Measurements from ENCODE around the gene SGSH.
A peak's percentile ranks its signal among the peaks of the same experiment; 100 is the strongest.
"Not testable (repeated sequence)": the region's sequence is repeated elsewhere in the genome, so short reads cannot be mapped to it uniquely, and the experiment has no call there.

SGSH gene

DNA sequence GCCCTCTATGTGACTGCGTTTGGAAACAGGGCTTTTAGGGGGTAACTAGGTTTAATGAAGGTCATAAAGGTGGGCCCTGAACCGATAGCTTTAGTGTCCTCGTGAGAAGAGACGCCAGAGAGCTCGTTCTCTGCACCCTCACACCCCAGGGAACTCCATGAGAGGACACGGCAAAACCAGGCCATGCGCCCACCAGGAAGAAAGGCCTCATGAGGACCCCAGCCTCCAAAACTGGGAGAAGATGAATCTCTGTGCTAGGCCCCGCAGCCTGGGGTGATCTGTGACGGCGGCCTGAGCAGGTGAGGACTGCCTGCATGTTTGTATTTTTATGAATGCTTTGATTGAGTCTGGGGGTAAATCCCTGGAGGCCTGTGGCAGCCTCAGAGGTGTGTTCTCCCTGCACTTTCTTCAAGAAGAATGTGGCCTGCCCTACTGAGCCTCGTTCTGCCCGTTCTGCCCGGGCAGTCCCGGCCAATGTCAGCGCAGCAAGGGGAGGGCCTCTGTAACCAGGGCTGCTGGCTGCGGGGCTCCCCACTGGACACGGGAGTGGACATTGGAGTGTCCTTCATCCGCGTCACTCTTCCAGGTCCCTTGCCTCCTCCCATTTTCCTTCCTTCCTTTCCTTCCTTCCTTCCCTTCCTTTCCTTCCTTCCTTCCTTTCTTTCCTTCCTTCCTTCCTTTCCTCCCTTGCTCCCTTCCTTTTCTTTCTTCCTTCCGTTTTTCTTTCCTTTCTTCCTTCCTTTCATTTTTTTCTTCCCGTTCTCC lies 33.7 kb upstream of the SGSH start:
- no peak for DNase-seq

DNA sequence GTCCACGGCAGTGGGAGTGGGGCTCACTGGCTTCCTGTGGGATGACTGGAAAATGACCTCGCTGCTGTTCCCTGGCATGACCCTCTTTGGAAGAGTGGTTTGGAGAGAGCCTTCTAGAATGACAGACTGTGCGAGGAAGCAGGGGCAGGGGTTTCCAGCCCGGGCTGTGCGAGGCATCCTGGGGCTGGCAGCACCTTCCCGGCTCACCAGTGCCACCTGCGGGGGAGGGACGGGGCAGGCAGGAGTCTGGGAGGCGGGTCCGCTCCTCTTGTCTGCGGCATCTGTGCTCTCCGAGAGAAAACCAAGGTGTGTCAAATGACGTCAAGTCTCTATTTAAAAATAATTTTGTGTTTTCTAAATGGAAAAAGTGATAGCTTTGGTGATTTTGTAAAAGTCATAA lies 32.7 kb upstream of the SGSH start:
- DNase-seq = peak; percentile 27 to 61 (median 42)

DNA sequence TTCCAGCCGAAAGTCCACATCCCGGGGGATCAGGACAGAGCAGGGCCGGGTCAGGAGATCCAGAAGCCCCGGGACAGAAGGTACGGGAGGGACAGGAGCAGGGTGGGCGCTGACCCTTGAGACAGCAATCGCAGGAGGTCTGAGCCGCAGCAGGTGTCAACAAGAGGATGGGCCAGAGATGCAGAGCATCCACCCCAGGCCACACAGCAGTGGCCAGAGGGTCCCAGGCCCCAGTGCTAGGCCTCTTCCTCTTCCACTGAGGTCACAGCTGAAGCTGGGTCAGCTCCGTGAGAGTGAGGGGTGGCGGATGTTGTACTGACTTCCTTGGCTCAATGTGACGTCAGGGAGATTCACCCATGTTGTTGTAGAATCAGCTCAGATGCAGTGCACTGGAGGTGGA lies 31.8 kb upstream of the SGSH start:
- DNase-seq = no peak

DNA sequence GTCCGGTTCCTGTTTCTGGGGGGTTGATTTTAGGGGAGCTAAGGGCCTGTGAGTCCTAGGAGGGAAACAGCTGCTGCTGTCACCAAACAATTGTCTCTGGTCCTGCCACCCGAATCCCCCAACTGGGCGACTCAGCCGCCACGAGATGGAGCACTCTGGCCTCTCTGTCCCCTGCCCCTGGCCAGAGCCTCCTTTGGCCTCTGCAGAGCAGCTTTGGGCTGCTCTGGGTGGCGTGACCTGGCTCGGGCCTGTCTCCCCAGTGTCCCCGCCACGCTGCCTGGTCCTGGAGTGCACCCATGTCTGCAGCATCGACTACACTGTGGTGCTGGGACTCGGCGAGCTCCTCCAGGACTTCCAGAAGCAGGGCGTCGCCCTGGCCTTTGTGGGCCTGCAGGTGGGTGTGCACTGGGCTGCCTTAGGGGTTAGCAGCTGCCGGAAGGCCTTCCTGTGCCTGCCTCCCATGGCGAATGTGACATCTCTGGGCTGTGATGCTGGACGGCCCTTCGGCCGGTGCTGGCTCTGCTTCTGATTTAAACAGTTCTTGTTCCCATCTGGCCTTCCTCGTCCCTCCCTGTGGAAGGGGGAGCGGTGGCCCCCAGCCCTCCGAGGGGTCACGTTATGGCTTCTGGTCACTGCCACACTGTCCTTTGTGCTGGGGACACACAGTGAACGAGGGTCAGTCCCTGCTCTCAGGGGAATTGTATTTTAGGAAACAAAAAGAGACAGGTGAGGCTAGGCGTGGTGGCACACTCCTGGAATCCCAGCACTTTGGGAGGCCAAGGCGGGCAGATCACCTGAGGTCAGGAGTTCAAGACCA lies 29.0 kb upstream of the SGSH start:
- DNase-seq = no peak

DNA sequence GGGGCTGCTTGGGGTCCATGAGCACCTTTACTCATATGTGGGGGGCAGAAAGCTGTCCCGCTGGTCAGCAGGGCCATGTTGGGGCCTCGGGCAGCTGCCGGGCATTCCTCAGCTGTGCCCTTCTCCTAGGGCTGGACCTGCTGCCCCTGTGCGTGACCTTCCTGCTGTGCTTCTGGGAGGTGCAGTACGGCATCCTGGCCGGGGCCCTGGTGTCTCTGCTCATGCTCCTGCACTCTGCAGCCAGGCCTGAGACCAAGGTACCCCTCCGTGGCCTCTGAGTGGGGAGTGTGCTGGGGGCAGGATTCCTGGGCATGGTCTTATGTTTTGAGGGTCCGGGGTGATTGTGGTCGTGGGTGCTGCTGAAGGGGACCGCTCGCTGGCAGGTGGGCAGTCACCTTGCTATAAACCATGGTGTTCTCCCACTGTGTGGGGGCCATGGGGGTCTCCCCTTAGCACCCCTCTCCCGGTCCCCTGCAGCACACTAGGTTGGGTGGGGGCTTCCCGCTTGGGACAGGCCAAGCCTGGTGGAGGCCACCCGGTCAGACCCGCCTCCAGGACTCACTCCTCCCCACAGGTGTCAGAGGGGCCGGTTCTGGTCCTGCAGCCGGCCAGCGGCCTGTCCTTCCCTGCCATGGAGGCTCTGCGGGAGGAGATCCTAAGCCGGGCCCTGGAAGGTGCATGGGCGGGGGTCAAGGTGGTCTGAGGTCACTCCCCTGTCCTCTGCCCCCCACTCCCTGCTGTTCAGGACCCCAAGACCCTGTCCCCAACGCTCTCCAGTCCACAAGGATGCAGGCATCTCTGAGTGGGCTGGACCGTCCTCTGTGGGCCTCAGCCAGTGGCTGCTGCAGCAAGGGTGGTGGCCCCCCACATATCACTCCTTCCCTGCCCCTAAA lies 28.1 kb upstream of the SGSH start:
- DNase-seq = no peak

DNA sequence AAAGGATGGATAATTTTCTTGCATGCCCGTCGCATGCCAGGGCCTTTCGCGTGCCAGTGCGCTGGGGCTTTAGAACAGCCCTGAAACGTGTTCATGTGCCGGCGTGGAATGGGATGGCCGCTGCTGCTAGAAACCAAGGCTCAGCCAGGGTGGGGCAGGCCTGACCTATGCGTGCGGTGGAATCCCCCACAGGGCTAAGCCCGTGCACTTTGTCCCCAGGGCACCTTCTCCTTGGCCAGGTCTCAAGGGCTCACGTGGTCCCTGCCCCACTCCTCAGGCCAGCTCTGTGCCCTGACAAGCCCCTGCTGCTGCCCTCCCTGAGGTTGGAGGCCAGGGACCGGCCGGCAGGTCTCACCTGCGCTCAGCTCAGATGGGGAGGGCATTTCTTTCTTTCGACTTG lies 27.4 kb upstream of the SGSH start:
- no peak for DNase-seq

DNA sequence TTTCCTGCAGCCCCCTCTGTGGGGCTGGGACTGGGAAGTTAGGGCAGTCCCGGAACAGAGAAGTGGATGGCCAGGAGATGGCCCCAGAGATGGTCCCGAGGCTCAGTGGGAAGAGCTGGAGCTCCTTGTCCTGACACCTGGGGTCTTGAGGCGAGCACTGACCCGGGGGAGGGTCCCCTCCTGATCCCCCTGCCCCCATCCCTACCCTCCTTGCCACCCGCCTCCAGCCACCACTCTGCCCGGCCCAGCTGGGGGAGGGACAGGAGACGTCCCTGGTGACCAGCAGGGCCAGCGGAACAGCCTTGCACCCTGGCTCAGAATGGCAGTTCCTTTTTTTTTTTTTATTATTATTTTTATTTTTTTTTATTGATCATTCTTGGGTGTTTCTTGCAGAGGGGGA lies 26.6 kb upstream of the SGSH start:
- no peak for DNase-seq

DNA sequence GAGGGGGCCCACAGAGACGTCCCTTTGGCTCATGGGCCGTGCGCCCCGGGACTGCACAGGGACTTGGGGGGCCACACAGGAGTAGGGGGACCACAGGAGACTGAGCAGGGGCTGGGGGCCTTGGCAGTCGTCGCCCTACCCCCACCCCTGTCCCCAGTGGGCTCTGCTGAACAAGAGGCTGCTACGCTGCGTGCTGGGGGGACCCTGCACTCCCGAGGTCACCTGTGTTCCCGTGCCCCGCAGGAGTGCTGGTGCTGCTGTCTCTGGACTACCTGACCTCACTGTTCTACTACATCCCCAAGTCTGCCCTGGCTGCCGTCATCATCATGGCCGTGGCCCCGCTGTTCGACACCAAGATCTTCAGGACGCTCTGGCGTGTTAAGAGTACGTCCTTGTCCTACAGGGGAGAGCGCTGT lies 26.1 kb upstream of the SGSH start:
- DNase-seq = no peak

DNA sequence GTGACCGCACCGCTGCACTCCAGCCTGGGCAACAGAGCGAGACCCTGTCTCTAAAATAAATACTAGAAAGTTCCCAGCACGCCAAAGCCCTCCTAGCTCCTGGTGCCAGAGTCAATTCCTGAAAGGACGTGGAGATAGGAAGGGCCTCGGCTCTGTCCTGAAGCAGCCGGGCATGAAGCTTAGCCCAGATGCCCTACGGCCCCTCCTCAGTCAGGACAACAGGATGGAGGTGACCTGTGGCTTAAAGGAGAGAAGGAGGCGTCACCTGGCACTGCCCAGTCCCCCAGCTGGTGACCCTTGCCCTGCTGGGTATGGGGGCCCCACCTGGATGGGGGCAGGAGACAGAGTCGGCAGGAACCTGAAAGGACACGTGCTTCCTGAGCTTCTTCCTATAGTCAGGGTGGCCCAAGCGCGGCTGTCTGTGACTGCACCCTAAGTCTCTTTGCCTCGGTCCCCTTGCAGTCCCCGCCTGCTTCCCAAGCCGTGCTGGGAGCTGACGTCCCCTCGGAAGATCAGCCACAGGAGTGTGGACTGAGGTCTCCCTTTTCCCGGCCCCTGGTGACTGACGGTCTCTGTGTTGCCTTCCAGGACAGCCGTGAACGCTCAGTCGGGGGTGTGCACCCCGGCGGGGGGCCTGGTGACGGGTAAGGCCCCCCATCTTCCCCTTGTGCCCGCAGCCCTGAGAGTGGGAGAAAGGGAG lies 25.6 kb upstream of the SGSH start:
- DNase-seq = no peak

DNA sequence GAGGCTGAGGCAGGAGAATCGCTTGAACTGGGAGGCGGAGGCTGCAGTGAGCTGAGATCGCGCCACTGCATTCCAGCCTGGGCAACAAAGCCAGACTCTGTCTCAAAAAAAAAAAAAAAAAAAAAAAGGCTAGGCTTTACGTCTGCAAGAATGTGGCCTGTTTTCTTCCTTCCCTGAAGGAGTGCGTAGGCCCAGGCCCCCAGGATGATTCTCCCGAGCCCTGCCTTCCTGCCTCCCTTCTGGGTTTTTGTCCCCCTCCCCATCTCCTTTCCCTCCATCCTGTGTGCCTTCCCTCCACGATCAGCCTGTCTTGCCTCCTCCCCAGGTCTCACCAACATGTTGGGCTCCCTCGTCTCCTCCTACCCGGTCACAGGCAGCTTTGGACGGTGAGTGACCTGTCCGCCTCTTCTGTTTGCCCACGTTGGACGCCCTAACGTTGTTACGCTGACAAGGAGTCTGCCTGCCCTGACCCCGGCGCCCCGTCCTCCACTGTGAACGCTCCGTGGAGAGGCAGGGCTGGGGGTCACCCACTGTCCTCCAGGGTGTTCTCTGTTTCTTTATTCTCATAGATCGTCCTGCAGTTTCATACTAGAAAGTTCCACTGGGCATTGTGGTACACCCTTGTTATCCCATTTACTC lies 24.9 kb upstream of the SGSH start:
- DNase-seq = no peak

DNA sequence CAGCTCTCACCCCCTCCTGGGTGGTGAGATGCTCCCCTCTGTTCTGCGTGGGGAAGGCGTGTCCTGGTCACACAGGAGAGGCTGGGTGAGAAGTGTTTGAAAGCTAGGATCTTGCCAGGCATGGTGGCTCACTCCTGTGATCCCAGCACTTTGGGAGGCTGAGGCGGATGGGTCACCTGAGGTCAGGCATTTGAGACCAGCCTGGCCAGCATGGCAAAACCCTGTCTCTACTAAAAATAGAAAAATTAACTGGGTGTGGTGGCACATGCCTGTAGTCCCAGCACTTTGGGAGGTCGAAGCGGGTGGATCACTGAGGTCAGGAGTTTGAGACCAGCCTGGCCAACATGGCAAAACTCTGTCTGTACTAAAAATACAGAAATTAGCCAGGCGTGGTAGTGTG lies 24.3 kb upstream of the SGSH start:
- not testable (repeated sequence) for DNase-seq

DNA sequence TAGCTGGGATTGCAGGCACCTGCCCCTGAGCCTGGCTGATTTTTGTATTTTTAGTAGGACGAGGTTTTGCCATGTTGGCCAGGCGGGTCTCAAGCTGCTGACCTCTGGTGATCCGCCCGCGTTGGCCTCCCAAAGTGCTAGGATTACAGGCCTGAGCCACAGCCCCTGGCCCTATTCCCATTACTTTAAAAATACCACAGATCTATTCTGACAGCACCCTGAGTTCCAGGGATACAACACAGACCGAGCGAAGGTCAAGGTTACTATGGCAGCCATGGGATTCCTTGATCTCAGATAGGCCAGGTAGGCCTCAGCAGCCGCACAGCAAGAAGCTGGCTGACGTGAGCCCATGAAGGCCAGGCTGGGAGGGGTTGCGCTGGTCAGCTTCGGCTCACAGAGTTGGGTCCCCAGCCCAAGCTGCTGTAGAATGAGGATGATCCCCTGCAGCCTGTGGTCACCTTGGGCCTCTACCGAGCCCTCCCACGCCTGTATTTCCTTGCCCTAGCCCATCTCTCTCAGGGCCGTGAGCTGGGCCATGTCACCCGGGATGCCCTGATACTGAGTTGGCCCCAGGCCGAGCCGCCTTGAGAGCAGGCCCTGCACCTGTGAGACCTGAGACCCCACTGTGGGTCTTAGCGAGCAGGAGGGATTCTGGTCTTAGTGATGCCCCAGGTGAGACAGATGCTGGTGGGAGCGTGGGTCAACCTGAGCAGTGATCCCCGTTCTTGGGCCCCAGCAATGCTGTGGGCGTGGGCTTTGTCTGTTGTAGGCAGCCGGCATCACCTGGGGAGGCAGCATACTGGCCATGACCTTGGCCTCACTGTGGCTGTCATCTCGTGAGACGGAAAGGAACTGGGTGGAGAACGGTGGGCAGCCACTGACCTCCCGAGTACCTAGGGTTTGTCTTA lies 23.6 kb upstream of the SGSH start:
- DNase-seq = no peak

DNA sequence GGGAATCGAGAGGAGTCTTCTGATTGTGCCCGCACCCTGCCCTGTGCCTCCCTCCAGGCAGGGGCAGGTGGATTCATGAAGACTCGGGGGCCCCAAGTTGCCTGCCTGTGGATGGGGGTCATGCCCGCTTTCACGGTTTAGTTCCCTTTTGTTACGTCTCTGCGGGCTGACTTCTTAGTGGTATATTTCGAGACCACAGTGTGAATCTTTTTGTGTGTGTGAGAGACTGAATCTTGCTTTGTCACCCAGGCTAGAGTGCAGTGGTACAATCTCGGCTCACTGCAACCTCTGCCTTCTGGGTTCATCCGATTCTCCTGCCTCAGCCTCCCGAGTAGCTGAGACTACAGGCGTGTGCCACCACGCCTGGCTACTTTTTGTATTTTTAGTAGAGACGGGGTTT lies 22.4 kb upstream of the SGSH start:
- no peak for DNase-seq

DNA sequence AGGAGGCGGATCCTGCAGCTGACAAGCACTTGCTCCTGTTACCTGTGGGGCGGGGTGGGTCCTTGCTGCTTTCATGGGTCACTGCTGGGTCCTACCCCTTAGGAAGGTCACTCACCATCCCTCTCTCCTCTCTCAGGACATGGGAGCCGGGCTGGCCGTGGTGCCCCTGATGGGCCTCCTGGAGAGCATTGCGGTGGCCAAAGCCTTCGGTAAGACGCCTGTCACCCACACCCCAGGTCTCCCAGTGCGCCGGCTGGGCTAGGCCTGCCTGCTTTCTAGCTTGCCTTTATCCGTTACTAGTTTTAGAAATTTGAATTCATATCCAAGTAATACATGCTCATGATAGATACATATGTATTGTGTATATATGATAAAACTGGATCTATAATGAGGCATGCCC lies 17.3 kb upstream of the SGSH start:
- no peak for DNase-seq

DNA sequence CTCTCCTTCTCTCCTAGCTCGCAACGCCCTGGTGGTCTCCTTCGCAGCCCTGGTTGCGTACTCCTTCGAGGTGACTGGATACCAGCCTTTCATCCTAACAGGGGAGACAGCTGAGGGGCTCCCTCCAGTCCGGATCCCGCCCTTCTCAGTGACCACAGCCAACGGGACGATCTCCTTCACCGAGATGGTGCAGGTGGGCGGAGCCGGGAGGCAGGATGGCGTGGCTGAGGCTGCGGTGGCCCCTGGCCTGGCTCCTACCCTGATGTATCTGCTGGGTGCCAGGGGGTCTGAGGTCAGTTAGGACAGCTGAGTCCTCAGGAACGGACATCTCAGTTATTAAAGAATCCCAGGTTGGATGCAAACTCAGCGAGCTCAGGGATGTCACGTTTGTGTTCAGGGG lies 16.8 kb upstream of the SGSH start:
- no peak for DNase-seq

DNA sequence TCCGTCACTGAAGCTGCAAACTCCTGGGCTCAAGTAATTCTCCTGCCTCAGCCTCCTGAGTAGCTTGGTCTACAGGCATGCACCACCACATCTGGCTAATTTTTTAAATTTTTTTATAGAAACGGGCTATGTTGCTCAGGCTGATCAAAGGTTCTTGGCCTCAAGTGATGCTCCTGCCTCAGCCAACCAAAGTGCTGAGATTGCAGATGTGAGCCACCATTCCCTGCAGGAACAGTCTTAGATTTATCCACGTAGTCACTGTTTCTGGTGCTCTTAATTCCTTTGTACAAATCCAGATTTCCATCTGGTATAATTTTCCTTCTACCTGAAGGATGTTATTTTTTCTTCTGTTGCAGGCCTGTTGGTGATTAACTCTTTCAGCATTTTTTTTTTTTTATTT lies 13.1 kb upstream of the SGSH start:
- DNase-seq = no peak

DNA sequence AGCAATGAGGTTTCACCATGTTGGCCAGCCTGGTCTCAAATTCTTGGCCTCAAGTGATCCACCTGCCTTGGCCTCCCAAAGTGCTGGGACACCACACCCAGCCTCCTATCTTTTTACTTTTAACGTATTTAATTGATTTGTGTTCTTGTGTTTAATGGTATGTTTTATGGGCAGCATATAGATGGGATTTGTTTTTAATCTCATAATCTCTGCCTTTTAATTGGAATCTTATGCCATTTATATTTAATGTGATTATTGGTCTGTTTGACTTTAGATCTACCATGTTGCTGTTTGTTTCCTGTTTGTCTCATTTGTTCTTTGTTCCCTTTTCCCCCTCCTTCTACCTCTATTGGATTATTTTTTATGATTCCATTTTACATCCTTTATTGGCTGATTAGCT lies 12.3 kb upstream of the SGSH start:
- DNase-seq = no peak

DNA sequence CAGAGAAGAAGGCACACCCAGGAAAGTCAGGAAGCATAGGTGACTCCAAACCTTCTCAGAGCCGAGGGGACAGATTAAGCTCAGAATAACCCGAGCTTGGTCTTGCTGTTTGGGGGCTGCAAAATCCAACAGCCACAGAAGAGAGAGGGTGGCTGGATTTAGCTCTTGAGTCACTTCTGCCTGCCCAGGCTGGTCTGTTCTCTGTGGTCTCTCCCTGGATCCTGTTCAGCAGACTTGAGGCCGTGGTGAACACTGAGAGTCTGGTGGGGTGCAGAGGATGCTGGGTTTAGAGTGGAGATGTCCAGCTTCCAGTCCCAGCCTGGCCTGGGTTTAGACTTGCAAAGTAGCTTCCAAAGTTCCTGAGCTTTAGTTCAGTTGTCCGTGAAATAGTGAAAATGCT lies 8.9 kb upstream of the SGSH start:
- DNase-seq = no peak

DNA sequence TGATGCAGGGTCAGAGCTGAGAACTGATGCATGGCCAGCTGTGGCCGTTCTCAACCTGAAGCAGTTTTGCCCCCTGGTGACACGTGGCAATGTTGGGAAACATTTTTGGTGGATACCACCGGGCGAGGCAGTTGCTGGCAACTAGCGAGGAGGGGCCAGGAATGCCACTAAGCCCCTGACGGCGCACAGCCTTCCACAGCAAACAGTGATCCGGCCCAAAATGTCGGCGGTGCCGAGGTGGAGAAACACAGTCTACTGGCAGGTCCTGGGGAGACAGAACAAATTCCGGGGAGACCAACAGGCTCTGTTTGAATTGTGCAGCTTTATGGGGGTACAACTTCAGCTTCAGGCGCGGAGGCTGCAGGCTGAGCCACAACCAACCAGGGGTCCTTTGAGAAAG lies 8.3 kb upstream of the SGSH start:
- DNase-seq = no peak

DNA sequence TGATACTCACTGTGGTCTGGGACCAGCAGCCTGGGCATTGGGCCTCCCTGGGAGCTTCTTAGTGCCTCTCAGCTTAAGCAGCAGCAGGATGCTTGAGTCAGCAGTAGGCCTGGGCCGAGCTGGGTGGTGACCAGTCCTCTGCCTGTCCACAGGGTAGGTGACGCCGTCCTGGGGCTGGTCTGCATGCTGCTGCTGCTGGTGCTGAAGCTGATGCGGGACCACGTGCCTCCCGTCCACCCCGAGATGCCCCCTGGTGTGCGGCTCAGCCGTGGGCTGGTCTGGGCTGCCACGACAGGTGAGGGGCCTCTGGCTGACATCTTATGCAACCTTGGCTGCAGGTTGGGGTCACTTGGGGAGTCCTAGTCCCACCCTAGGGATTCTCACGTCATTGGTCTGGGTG lies 7.5 kb upstream of the SGSH start:
- DNase-seq = no peak

DNA sequence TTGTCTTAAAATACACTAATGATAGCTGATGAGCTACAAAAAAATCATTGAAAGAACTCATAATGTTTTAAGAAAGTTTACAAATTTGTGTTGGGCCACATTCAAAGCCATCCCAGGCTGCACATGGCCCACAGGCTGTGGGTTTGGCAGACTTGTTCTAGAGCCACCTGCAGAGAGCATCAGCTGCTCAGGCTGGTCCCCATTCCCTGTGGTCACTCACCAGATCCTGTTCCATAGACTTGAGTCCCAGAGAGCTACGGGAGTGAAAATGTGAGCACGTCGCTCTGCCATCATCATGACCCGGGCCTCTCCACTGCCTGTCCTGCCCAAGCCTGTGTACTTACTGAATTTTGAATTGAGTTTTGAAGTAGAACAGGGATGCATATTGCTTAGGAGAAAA lies 7.0 kb upstream of the SGSH start:
- no peak for DNase-seq

Measured in suppressor macrophage (primary cell).